Activated CD4-positive, CD25-positive, alpha-beta regulatory T cell treated with anti-CD3 and anti-CD28 coated beads, Interleukin-2, amount 50 U/mL, for 16 hours (primary cell): ENCODE results near the gene SYCE3.
"Not testable (repeated sequence)": the region's sequence is repeated elsewhere in the genome, so short reads cannot be mapped to it uniquely, and the experiment has no call there.

Experiments used
- DNase-seq: peaks from one replicate; pipeline ENCODE4 v3.0.0-alpha.2; 2020; ENCODE audit warnings: low read depth, low spot score

Gene SYCE3

DNA sequence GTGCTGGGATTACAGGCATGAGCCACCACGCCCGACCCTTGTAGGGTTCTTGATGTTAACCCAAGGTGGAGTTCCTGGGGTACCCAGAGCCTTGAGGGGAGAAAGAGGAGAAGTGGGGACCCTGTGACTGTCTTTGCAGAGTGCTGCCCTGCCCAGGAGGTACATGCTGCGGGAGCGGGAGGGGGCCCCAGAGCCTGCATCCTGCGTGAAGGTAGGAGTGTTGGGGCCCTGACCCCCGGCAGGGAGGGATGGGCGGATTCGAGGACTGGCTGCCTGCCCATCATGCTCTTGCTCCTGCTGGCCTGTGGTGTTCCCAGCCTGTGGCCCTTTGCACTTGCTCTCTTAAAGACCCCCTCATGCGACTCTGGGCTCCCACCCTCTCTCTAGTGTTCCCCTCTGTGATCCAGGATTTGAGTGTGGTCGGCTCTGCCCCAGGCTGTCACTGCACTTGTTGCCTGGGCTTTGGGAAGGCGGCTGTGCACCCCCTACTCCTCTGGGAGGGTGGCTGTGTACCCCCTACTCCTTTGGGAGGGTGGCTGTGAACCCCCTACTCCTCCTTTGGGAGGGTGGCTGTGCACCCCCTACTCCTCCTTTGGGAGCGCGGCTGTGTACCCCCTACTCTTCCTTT is 41.8 kb downstream of the SYCE3 start:
- no peak for DNase-seq

DNA sequence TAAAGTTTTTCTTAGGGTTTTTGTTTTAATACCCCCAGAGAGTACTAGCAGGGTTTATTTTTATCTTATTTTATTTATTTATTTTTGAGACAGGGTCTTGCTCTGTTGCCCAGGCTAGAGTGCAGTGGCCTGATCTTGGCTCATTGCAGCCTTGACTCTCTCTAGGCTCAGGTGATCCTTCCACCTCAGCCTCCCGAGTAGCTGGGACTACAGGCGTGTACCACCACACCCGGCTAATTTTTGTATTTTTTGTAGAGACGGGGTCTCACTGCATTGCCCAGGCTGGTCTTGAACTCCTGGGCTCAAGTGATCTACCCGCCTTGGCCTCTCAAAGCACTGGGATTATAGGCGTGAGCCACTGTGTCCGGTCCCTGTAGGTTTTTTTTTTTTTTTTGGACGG is 42.5 kb downstream of the SYCE3 start:
- not testable (repeated sequence) for DNase-seq

DNA sequence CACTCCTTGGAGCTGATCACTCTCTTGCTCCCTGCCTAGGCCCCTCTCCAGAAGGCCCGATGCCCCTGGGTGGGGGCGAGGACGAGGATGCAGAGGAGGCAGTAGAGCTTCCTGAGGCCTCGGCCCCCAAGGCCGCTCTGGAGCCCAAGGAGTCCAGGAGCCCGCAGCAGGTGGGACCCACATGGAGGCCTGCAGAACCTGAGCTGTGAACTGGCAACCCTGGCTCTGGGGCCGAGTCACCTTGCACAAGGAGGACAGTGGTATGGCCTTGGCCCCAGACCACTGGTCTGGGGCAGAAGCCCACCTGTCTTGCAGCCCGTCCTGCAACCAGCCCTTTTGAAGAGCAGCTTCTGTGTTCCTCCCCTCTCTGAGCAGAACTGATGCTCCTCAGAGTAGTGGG is 43.6 kb downstream of the SYCE3 start:
- DNase-seq, result no peak

DNA sequence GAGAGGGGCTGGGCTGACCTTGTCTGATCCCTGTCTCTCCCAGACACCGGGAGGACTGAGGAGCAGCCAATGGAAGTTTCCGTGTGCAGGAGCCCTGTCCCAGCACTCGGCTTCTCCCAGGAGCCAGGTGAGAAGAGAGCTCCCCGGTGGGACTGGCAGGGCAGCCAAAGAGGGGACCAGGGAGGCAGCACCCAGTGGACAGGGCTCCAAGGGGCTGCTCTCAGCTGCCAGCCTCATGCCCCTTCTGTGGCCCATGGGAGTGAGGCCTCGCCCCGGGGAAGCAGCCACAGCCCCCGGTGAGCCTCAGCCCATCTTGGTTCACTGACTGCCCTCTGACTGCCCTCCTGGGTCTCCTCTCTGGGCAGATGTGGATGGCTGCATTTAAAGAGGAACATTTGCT is 44.1 kb downstream of the SYCE3 start:
- no peak for DNase-seq

DNA sequence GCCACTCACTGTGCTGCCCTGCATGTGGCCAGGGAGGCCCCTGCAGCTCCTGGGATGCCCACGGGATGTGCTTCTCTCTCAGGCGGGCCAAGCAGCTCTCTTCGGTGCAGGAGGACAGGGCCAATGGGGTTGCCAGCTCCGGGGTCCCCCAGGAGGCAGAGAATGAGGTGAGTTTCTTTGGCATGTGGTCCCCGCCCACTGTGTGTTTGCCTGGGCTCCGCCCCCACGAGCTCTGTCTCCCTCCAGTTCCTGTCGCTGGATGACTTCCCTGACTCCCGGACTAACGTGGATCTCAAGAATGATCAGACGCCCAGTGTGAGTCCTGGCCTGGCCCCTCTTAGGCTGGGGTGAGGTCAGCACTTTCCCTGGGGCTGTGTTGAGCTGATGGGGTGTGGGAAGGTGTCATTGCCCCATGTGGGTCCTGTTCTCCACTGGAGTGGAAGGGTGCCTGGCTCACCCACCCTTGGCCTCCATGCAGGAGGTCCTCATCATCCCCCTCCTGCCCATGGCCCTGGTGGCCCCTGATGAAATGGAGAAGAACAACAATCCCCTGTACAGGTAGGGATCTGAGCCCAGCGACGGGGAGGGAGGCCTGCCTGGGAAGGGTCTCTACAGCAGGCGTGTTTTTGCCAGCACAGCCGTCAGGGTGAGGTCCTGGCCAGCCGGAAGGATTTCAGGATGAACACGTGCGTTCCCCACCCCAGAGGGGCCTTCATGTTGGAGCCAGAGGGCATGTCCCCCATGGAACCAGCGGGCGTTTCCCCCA is 45.0 kb downstream of the SYCE3 start:
- no peak for DNase-seq

DNA sequence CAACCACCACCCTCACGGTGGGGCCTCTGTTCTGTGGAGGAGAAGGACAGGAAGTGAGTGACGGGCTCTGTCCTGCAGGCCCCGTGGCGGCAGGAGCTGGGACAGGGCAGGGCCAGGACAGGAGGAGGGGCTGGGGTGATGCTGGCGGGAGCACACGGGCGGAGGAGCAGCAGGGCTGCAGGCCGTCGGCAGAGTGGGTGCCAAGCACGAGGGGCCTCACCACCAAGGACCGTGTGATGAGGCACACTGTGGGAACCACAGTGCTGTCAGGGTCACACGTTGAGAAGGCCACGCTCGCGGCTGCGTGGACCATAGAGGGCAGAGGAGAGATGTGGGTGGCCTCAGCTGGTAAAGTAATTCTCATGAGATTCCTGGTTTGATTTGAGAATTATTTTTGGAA is 45.8 kb downstream of the SYCE3 start:
- DNase-seq, result no peak

DNA sequence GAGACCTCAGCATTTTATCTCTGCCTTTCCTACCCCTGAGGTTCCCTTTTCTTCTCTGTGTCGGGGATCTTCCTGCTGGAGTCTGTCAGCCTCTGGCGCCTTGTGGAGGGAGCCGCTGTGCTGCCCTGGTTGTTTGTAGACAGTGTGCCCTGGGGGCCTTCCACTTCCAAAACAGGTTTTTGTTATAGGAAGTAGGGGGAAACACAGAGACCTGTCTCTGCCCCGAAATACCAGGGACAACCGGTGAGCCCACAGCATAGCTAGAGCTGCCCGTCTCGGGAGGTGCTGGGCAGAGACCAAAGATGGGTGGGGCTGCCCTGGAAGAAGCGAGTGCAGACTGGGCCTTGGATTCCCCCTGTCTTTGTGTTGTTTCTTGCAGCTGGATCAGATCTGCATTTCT is 46.7 kb downstream of the SYCE3 start:
- DNase-seq, result no peak

DNA sequence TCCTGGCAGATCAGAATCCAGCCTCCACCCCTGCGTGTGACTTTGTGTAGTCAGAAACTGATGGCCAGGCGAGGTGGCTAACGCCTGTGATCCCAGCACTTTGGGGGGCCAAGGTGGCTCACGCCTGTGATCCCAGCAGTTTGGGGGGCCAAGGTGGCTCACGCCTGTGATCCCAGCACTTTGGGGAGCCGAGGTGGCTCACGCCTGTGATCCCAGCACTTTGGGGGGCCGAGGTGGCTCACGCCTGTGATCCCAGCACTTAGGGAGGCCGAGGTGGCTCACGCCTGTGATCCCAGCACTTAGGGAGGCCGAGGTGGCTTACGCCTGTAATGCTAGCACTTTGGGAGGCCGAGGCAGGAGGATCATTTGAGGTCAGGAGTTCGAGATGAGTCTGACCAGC is 49.5 kb downstream of the SYCE3 start:
- no peak for DNase-seq

DNA sequence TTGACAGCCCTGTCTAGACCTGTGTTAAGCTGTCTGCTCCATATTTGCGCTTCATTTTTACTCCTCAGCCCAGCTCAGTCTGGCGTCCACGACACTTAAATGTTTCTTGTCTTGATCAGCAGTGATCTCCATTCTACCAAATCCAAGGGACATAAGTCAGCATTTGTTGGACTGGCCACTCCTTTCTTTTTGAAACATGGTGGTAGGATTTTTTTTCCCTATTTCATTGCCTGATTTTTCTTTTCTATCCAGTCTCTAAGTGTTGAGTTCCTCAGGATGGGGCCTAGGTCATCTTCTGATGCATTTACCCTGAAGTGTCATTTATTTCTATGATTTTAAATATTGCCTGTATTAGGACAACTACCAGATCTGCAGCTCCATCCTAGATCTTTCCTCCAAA is 53.8 kb downstream of the SYCE3 start:
- DNase-seq, result no peak

DNA sequence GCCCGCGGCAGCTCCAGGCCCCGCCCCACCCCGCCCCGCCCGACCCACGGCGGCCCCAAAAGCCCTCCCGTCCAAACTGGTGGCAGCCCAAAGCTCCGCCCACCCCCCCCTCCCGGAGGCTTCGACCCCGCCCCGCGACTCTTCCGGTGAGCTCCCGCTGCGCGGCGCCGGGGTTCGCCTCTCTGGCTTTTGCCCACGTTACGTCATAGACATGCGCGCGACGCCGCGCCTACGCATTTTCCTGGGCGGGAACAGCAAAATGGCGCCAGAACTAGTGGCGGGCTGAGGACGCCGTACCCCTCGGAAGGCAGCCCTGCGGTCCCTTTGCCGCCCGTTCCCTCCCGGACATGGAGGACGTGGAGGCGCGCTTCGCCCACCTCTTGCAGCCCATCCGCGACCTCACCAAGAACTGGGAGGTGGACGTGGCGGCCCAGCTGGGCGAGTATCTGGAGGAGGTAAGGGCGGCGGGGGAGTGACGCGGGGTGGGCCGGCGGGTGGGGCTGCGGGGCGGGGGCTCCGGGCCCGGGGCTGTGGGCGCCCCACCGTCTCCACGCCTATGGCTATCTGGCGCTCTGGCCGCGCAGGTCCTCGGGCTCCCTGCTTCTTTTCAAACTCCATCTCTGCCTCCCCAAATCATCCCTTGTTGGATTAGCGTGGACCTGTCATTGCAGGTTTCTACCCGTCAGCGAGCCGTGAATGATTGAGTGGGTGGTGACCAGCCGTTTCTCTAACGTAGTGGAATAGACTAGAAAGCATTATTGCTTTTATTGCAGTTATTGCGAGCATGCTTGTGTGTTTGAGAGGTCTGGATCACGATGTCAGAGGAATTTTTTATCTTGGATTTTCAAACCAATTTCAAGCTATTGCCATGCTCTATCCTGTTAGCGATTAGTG is 54.5 kb downstream of the SYCE3 start, which contains the start of gene NCAPH2:
Gene NCAPH2, plus strand, starts transcription at position 234 of the 894 bp plus-strand sequence. Its CDS starts 114 bp downstream, at position 348.
- peak; percentile 98 for DNase-seq

DNA sequence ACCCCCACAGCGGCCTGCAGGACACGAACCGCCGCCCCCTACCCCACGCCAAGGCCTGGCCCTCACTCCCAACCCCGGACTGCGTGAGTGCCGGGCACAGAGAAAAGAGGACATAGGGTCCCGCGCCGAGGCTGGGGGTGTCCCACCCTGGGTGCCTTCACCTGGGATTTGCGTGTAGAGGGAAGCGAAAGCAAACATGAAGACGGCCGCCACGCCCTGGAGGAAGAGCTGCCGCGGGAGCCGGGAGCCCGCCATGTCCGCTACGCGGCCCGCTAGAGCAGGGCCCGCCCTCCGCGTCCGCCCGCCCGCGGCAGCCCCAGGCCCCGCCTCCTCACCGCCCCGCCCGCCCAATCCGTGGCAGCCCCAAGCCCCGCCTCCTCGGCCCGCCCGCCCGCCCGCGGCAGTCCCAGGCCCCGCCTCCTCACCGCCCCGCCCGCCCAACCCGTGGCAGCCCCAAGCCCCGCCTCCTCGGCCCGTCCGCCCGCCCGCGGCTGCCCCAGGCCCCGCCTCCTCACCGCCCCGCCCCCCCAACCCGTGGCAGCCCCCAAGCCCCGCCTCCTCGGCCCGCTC is 55.2 kb downstream of the SYCE3 start, which contains the start of gene LMF2:
Gene LMF2, minus strand, starts transcription at position 282 of the 570 bp plus-strand sequence. Its CDS starts 27 bp downstream, at position 255.
- DNase-seq, result peak; percentile 81

DNA sequence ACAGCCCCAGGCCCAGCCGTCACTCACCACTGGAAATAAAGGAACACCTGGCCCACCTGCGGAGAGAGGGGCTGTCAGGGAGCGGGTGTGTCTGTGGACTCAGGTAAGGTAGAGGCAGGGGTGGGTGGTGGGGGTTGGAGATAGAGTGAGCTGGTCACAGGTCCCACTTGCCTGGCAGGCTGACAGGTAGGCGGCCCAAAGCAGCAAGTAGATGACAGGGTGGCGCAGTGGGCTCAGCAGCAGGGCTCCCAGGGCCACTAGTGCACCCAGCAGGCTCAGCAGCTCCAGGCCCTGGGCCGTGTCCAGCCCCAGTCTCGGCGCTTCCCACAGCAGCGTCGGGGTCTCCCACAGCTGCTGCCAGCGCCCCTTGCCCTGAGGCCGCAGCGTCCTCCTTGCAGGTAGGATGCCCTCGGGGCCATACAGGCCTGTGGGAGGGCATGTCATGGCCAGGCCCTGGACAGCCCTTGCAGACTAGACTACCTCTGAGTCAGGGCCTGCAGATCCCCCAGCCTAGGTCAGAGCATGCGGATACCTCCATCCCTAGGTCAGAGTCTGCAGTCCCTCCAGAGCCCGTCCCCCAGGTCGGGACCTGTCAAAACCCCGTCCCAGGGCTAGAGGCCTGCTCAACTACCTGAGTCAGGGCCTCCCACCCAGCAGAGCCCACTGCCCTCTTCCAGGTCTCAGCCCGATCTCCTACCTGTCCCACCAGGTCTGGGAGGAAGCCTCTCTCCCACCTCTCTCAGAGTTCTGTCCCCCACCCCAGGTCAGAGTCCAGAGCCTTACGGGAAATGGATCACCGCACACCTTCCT is 55.9 kb downstream of the SYCE3 start:
- DNase-seq, result no peak

DNA sequence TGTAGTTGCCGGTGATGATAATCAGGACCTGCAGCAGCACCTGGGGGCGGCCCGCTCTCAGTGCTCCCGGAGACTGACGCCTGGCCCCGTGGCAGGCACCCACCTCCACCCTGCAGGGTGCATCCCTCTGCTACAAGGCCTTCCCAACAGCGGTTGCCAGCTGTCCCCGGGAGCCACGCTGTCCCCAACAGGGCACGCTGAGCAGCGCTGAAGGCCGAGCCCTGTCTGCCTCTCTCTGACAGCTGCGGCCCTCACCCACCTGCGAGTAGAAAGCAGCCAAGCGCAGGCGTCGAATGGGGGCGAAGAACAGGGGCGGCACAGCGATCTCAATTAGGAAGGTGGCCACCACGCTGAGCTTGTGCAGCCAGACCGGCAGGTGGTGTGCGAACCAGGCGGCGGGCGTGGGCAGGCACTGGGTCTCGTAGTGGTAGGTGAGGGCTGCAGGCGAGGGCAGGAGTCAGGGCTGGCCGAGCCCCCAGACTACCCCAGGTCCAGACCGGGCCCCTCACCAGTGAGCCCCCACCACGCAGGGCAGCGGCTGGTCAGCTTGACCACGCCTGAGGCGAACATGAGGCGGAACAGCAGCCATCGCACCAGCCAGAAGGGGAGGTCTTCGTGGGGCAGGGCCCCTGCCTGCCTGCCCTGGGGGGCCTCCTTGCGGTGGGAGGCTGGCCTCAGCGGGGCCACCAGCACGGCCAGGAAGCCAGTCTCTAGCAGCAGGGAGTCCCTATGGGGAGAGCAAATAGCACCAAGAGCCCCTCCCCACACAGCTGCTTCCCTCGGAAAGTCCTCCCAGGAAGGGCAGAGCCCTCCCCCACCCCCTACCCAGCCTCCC is 56.7 kb downstream of the SYCE3 start:
- no peak for DNase-seq

DNA sequence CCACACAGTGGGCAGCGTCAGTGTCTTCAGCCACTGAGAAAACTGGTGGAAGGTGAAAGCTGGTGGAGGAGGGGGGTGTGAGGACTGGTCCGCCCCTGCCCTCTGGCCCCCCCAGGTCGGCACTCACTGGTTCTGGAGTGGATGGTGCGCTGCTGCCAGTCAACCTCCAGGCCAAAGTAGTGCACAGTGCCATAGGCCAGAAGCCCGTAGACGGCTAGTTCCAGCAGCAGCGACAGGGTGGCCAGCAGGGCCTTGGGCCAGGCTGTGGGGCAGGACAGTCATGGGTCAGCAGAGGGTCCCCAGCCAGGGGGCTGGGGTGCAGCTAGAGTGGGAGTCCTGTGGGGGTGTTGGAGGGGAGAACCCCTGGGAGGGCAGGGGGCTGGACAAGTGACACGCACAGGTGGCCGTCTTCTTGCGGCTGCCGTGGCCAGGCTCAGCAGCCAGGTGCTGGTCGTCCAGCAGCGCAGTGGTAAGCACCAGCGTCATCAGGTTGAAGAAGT is 57.4 kb downstream of the SYCE3 start:
- no peak for DNase-seq

DNA sequence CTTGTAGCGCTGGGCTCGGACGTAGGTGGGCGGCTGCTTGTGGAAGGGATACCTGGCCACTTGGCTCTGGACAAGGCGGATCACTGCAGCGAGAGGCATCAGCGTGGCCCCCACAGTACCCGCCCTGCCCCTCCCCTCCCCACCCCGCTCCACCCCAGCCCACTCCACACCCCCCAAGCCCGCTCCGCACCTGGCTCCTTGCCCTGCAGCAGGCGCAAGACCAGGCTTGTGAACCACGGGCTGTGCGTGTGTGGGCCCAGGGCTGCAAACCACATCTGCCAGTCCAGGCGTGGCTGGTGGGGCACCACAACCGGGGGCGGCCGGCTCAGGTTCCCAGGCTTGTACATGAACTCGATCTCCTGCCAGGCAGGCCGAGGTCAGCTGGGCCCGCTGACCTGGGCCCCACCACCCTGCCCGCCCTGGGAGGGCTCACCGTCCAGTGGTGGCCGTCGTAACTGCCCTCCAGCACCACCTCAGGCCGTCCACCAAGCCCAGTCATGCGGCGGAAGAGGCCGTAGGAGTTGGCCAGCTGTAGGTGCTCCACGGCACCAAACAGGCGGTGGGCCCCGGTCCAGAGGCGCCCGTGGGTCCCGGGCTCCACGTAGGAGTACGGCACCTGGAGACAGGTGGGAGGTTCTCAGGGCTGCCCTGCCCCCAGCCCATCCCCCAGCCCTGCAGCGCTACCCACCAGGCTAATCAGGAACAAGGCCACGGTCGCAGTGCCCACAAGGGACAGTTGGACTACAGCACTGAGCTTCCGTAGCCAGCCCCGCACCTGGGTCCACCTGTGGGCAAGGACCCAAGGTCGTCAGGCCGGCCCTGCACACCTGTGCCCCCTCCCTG is 58.1 kb downstream of the SYCE3 start:
- no peak for DNase-seq

DNA sequence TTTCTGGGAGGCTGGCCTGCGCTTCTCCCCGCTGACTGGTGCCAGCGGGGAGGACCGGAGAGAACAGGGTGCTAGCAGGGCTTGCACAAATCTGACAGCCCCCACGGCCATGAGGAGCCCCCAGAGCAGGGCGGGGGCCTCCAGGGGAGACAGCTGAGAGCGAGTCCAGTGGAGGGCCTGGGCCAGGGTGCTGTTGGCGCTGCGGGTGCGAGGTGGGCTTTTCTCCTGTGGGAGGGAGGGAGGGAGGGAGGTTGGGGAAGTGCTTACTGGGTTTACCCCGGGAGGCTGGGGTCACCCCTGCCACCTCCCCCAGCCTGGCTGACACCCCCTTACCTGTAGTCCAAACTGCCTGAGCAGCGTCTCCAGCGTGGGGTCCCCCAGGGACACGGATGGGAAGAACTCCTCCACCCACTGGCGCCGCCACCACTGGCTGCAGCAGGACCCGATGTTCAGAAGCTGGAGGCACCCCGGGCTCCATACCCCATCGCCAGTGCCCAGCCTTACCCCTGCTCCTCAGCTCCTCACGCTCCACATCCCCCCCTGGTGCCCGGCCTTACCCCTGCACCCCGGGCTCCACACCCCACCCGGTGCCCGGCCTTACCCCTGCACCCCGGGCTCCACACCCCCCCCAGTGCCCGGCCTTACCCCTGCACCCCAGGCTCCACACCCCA is 59.1 kb downstream of the SYCE3 start:
- no peak for DNase-seq

DNA sequence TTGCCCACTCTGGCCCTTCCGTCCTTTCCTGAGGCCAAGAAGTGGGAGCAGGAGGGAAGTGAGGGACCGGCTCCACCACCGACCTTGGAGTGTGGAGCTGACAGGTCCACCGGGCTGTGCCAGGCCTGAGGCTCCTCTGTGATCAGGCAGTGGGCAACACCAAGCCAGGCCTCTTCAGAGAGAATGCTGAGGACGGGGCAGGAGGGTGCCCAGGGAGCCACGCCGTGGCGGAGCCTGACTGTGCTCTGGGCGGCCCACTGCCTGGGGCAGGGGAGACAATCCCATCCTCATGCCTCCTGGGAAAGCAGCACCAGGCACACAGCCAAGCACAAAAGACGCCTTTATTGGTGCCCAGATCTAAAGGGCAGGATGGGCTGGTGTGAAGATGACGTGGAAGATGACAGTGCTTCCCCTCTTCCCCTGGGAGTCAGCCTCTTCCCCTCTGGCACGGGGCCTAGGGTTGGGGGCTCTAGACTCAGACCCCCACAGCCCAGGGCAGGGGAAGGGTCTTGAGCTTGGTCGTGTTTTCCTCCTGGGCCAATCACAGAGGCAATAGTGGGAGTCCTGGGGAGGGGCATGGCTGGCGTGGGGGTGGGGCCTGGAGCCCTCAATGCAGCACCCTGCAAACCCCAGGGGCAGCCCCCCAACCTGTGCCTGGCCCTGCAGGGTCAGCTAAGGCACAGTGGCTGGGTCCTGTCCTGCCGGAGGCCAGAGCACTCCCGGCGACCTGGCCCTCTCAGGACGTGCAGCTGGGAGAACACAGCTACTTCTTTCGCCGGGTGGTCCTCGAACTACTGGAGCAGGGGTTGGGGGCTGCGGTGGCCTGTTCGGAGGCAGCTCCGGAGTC is 59.9 kb downstream of the SYCE3 start:
- no peak for DNase-seq
